Cerebellar cortex (tissue), 1 donor: ENCODE data around the gene FBXW5.

Experiments
- DNase-seq: peaks from one replicate; pipeline ENCODE4 v3.0.0-alpha.2; 2015; ENCODE audit warnings: low spot score

FBXW5 gene

GRCh38 chr9:136949239-136949816 is 4.8 kb upstream of the FBXW5 start:
- DNase-seq, result no peak

GRCh38 chr9:136947955-136948510 is 3.5 kb upstream of the FBXW5 start:
- DNase-seq, result peak; percentile 67

GRCh38 chr9:136947028-136947891 is 2.7 kb upstream of the FBXW5 start:
- DNase-seq, result peak; percentile 70

GRCh38 chr9:136946228-136947027 is 1.9 kb upstream of the FBXW5 start:
- no peak for DNase-seq

- DNase-seq, result no peak
These were observed 1.0 kb upstream of the FBXW5 start for GRCh38 chr9:136945333-136946227.

GRCh38 chr9:136944212-136944518 is 373 bp downstream of the FBXW5 start:
- DNase-seq, result no peak

- no peak for DNase-seq
These were observed 987 bp downstream of the FBXW5 start for GRCh38 chr9:136943291-136944211.

- no peak for DNase-seq
These were observed 1.7 kb downstream of the FBXW5 start for GRCh38 chr9:136942881-136943230.

GRCh38 chr9:136942112-136942880 is 2.2 kb downstream of the FBXW5 start:
- no peak for DNase-seq

GRCh38 chr9:136941231-136942111 is 3.1 kb downstream of the FBXW5 start:
- no peak for DNase-seq

GRCh38 chr9:136940526-136941230 is 3.9 kb downstream of the FBXW5 start:
- DNase-seq, result no peak

- DNase-seq, result peak; percentile 58
These were observed 4.5 kb downstream of the FBXW5 start for GRCh38 chr9:136939996-136940525.

- no peak for DNase-seq
These were observed 5.0 kb downstream of the FBXW5 start for GRCh38 chr9:136939431-136939995.

- DNase-seq, result no peak
These were observed 7.1 kb downstream of the FBXW5 start for GRCh38 chr9:136937186-136938001.

GRCh38 chr9:136936645-136937170 is 7.8 kb downstream of the FBXW5 start:
- no peak for DNase-seq

GRCh38 chr9:136935651-136936050 is 8.9 kb downstream of the FBXW5 start:
- DNase-seq, result no peak
